Colonic mucosa (tissue), 4 donors: ENCODE results near the gene THADA. TPM values are rescaled to one million over a fixed set of nuclear protein-coding genes. Genes with fewer than 3 reads are reported as not detected.

Experiments
- DNase-seq: peaks from one replicate; pipeline ENCODE4 v3.0.0-alpha.2; 2020
- H3K27ac ChIP-seq: fragments of 200-600 bp; one replicate; pipeline ENCODE4 v1.8.0; 2021
- H3K27me3 ChIP-seq: fragments of 200-600 bp; one replicate; pipeline ENCODE4 v1.8.0; 2021
- H3K36me3 ChIP-seq: fragments of 200-600 bp; one replicate; pipeline ENCODE4 v1.8.0; 2021
- H3K4me1 ChIP-seq: fragments of 200-600 bp; one replicate; pipeline ENCODE4 v1.8.0; 2021; ENCODE audit warnings: mild to moderate bottlenecking
- H3K4me3 ChIP-seq: fragments of 200-600 bp; one replicate; pipeline ENCODE4 v1.8.0; 2021
- H3K9ac ChIP-seq, 2 donors: one replicate each; pipeline ENCODE4 v1.7.0; 2013; ENCODE audit warnings: control low read depth in 2 of 2, low read depth in 2 of 2, low read length in 2 of 2
- H3K9me3 ChIP-seq: fragments of 200-600 bp; one replicate; pipeline ENCODE4 v1.8.0; 2021
- CTCF ChIP-seq: fragments of 200-600 bp; IDR thresholded peaks from one replicate; pipeline ENCODE4 v1.8.0; 2022; ENCODE audit warnings: antibody characterized with exemption, mild to moderate bottlenecking
- intact Hi-C: fragments of 100-400 bp; cut with DNase I; formaldehyde crosslinking; loops from one replicate; pipeline ENCODE4 v1.14.1; 2022
- total RNA-seq, 2 donors: library from RNA; stranded (reverse); fragmentation: NEBNext Ultra II Directional in 1 of 2; extraction: Animal tissue kit (Norgen Biotek cat#: 25700) in 1 of 2; gene quantifications; one replicate each; pipeline ENCODE4 v1.2.1, GENCODE V29; 2021
- donor health status: healthy.
- donor health status: DM: no; HTN: no; CAD: no.
- donor health status: DM: no; HTN: no; CAD: no.

The THADA gene
- total RNA-seq, 2 donors from 2014 or later = 14.6 to 31.4 TPM

DNA sequence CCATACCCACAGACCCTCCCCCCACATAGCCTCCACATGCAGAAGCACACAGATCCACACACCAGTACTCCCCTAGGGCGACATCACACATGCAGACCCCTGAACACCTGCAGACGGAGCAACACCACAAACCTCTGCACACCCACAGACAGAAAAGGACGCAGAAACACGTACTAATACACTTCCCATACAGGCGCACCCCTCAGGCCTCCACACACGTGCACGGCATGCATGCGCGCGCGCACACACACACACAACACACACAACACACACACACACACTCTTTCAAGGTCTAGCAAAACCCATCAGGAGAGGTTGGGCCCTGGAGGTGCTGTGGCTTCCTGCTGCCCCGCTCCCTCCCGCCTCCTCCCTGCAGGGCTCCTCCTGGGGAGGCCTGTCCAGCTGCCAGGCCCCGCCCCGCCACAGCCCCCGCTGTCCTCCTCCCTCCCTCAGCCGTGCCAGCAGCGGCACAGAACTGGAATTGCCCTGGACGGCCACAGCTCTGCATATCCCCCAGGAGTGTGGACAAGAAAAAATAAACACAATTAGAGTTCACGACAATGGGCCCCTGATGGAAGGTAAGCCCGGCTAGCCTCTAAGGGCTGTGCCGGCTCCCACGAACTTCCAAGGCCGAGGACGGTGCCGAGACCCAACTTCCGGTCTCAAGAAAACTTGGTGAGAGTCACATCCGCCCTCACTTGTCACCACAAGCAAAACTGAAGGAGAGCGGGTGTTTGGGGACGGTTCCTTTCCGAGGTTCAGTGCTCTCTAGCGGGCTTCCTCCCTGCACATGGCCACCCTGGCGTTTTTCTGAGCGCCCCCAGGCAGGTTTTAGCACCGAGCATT is 376.2 kb downstream of the THADA start:
- no peak for TF ChIP-seq CTCF
- DNase-seq = peak; percentile 94
- Histone ChIP-seq H3K4me3 (peak overlapping the region; percentile 88), H3K36me3 (peaks cover 6% of the 10 kb centered on the region), H3K27me3 (no peaks in the 10 kb centered on the region), H3K27ac (peak overlapping the region; percentile 97), H3K9ac (peak overlapping the region; percentile 67 to 98), H3K4me1 (peaks cover 12% of the 10 kb centered on the region), H3K9me3 (no peaks in the 10 kb centered on the region)
- intact Hi-C loops = no loop called here

GRCh38 chr2:43218702-43219382 is 377.0 kb downstream of the THADA start:
- DNase-seq = peak; percentile 87
- H3K4me3 ChIP-seq = peak overlapping the region; percentile 88
- H3K4me1 ChIP-seq = peaks cover 12% of the 10 kb centered on the region
- H3K9me3 ChIP-seq = no peaks in the 10 kb centered on the region
- peak overlapping the region; percentile 67 to 98 for H3K9ac ChIP-seq
- intact Hi-C loops = no loop called here
- no peaks in the 10 kb centered on the region for H3K27me3 ChIP-seq
- H3K27ac ChIP-seq = peak overlapping the region; percentile 97
- TF ChIP-seq CTCF = no peak
- no peaks in the 10 kb centered on the region for H3K36me3 ChIP-seq

GRCh38 chr2:43218155-43218701 is 377.6 kb downstream of the THADA start:
- peak overlapping the region; percentile 57 to 98 for H3K9ac ChIP-seq
- no peaks in the 10 kb centered on the region for H3K27me3 ChIP-seq
- intact Hi-C loops = no loop called here
- H3K4me3 ChIP-seq = peak overlapping the region; percentile 4
- H3K9me3 ChIP-seq = no peaks in the 10 kb centered on the region
- no peak for TF ChIP-seq CTCF
- no peak for DNase-seq
- H3K36me3 ChIP-seq = no peaks in the 10 kb centered on the region
- peaks cover 12% of the 10 kb centered on the region for H3K4me1 ChIP-seq
- peak overlapping the region; percentile 97 for H3K27ac ChIP-seq

GRCh38 chr2:43217228-43218154 is 378.3 kb downstream of the THADA start:
- Histone ChIP-seq H3K36me3 (no peaks in the 10 kb centered on the region), H3K27ac (peak overlapping the region; percentile 97), H3K9ac (peak overlapping the region; percentile 14 to 98), H3K27me3 (no peaks in the 10 kb centered on the region), H3K4me3 (no peak overlapping the region), H3K9me3 (no peaks in the 10 kb centered on the region), H3K4me1 (peaks cover 12% of the 10 kb centered on the region)
- intact Hi-C loops = no loop called here
- peak; percentile 42 for DNase-seq
- no peak for TF ChIP-seq CTCF

DNA sequence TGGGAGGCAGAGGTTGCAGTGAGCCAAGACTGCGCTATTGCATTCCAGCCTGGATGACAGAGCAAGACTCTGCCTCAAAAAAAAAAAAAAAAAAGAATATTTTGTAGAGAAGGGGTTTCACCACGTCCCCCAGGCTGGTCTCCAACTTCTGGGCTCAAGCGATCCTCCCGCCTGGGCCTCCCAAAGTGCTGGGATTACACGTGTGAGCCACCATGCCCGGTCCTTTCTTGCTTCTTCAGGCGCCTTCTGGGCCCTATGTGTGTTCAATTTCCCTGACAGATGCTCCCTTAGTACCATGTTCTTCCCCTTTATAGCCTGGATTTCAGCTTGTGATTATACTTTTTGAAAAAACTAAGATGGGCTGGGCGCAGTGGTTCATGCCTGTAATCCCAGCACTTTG is 379.2 kb downstream of the THADA start:
- intact Hi-C loops = no loop called here

More for the DNA sequence above, 379.2 kb downstream of the THADA start:
- Histone ChIP-seq H3K27ac (no peak overlapping the region), H3K27me3 (no peaks in the 10 kb centered on the region), H3K36me3 (no peaks in the 10 kb centered on the region), H3K4me1 (peaks cover 12% of the 10 kb centered on the region), H3K9ac (no peak overlapping the region), H3K9me3 (no peaks in the 10 kb centered on the region), H3K4me3 (no peak overlapping the region)
- TF ChIP-seq CTCF = no peak
- DNase-seq = no peak
